DND-41 (cell line): Measurements from ENCODE around the gene ZDHHC11.
"Not testable (repeated sequence)": the region's sequence is repeated elsewhere in the genome, so short reads cannot be mapped to it uniquely, and the experiment has no call there.

Experiments
- CTCF ChIP-seq: IDR thresholded peaks from 2 replicates; pipeline ENCODE4 v1.5.1; 2012; ENCODE audit warnings: borderline replicate concordance, low read length, moderate library complexity, mild to moderate bottlenecking; ENCODE audit not compliant: poor library complexity, severe bottlenecking; ENCODE audit errors: extremely low read depth
- EZH2 ChIP-seq: IDR thresholded peaks from 3 replicates; pipeline ENCODE4 v1.6.1; 2012; ENCODE audit warnings: borderline replicate concordance, low read depth, mild to moderate bottlenecking, moderate library complexity, low read length, inconsistent platforms; ENCODE audit not compliant: severe bottlenecking

GRCh38 chr5:774304-774703, 76.5 kb downstream of the ZDHHC11 start:
- not testable (repeated sequence) for TF ChIP-seq CTCF, EZH2
